Measurements from ENCODE around the gene CHRNA10.

Gene CHRNA10

GRCh38 chr11:3626250-3626960 lies 44.8 kb downstream of the CHRNA10 start:
- H3K9me3 ChIP-seq (replicated peaks in 1 of 11), result no peaks in the 10 kb centered on the region
- H3K9ac ChIP-seq, result no peak overlapping the region
- no peaks in the 10 kb centered on the region for H3K36me3 ChIP-seq
- peak overlapping the region in 4 of 11 experiments; percentile 34 to 47 (median 42); a peak in 5 of 22 replicates for H3K27ac ChIP-seq
- no peaks in the 10 kb centered on the region for H4K20me1 ChIP-seq
- peak overlapping the region in 10 of 11 experiments; percentile 0 to 69 (median 36); a peak in 14 of 22 replicates for H3K4me2 ChIP-seq
- no peak overlapping the region for H3K4me3 ChIP-seq
- H3K4me1 ChIP-seq, result peaks cover 0 to 12% (median 9%) of the 10 kb centered on the region in 10 experiments; a peak in 14 of 20 replicates
- H3K27me3 ChIP-seq, result no peaks in the 10 kb centered on the region
- no peak for TF ChIP-seq Cebpa-rat (IDR thresholded peaks at IDR 0.05)

GRCh38 chr11:3623767-3624458 lies 47.3 kb downstream of the CHRNA10 start:
- Histone ChIP-seq H3K4me2 (no peak overlapping the region), H3K27ac (no peak overlapping the region), H3K4me3 (no peak overlapping the region), H3K9me3 (replicated peaks in 1 of 11) (no peaks in the 10 kb centered on the region), H3K4me1 (peaks cover 0 to 14% (median 10%) of the 10 kb centered on the region in 10 experiments; a peak in 15 of 20 replicates), H3K9ac (no peak overlapping the region), H3K27me3 (no peaks in the 10 kb centered on the region), H4K20me1 (no peaks in the 10 kb centered on the region), H3K36me3 (no peaks in the 10 kb centered on the region)
- TF ChIP-seq Cebpa-rat (IDR thresholded peaks at IDR 0.05), result no peak

GRCh38 chr11:3623121-3623520 lies 48.1 kb downstream of the CHRNA10 start:
- TF ChIP-seq Cebpa-rat (IDR thresholded peaks at IDR 0.05), result no peak
- Histone ChIP-seq H3K36me3 (no peaks in the 10 kb centered on the region), H4K20me1 (no peaks in the 10 kb centered on the region), H3K4me1 (peaks cover 0 to 14% (median 10%) of the 10 kb centered on the region in 10 experiments; a peak in 15 of 20 replicates), H3K9ac (no peak overlapping the region), H3K27ac (no peak overlapping the region), H3K4me2 (no peak overlapping the region), H3K4me3 (no peak overlapping the region), H3K9me3 (replicated peaks in 1 of 11) (no peaks in the 10 kb centered on the region), H3K27me3 (no peaks in the 10 kb centered on the region)

- H3K9me3 ChIP-seq (replicated peaks in 1 of 11), result no peaks in the 10 kb centered on the region
- peaks cover 0 to 14% (median 10%) of the 10 kb centered on the region in 10 experiments; a peak in 15 of 20 replicates for H3K4me1 ChIP-seq
Measured at GRCh38 chr11:3622521-3622920, 48.7 kb downstream of the CHRNA10 start.

GRCh38 chr11:3617990-3618389 lies 53.2 kb downstream of the CHRNA10 start:
- no peak overlapping the region for H3K9ac ChIP-seq
- no peaks in the 10 kb centered on the region for H4K20me1 ChIP-seq
- H3K4me1 ChIP-seq, result peaks cover 11 to 30% (median 22%) of the 10 kb centered on the region in 10 experiments; a peak in 19 of 20 replicates
- no peak overlapping the region for H3K27ac ChIP-seq
- TF ChIP-seq Cebpa-rat (IDR thresholded peaks at IDR 0.05), result no peak
- H3K4me2 ChIP-seq, result no peak overlapping the region
- H3K36me3 ChIP-seq, result no peaks in the 10 kb centered on the region
- H3K4me3 ChIP-seq, result no peak overlapping the region
- no peaks in the 10 kb centered on the region for H3K27me3 ChIP-seq
- no peaks in the 10 kb centered on the region for H3K9me3 ChIP-seq (replicated peaks in 1 of 11)

More at GRCh38 chr11:3622521-3622920, 48.7 kb downstream of the CHRNA10 start:
- Histone ChIP-seq H4K20me1 (no peaks in the 10 kb centered on the region), H3K27me3 (no peaks in the 10 kb centered on the region), H3K9ac (no peak overlapping the region), H3K4me3 (no peak overlapping the region), H3K27ac (no peak overlapping the region), H3K4me2 (no peak overlapping the region), H3K36me3 (no peaks in the 10 kb centered on the region)
- no peak for TF ChIP-seq Cebpa-rat (IDR thresholded peaks at IDR 0.05)

GRCh38 chr11:3616721-3617460 lies 54.3 kb downstream of the CHRNA10 start:
- Histone ChIP-seq H3K9ac (no peak overlapping the region), H3K4me3 (no peak overlapping the region), H3K4me2 (peak overlapping the region in 1 of 11 experiments; percentile 2; a peak in 1 of 22 replicates), H3K4me1 (peaks cover 11 to 30% (median 22%) of the 10 kb centered on the region in 10 experiments; a peak in 19 of 20 replicates), H3K9me3 (replicated peaks in 1 of 11) (peaks cover 4 to 9% (median 8%) of the 10 kb centered on the region in 11 experiments; a peak in 15 of 22 replicates), H3K27me3 (no peaks in the 10 kb centered on the region), H4K20me1 (no peaks in the 10 kb centered on the region), H3K27ac (peak overlapping the region in 1 of 11 experiments; percentile 31; a peak in 1 of 22 replicates), H3K36me3 (no peaks in the 10 kb centered on the region)
- no peak for TF ChIP-seq Cebpa-rat (IDR thresholded peaks at IDR 0.05)

GRCh38 chr11:3615998-3616397 lies 55.2 kb downstream of the CHRNA10 start:
- Histone ChIP-seq H3K9ac (no peak overlapping the region), H3K4me3 (no peak overlapping the region), H3K4me2 (peak overlapping the region in 4 of 11 experiments; percentile 16 to 84 (median 59); a peak in 4 of 22 replicates), H4K20me1 (no peaks in the 10 kb centered on the region), H3K9me3 (replicated peaks in 1 of 11) (peaks cover 5 to 10% (median 8%) of the 10 kb centered on the region in 11 experiments; a peak in 15 of 22 replicates), H3K4me1 (peaks cover 11 to 30% (median 22%) of the 10 kb centered on the region in 10 experiments; a peak in 19 of 20 replicates), H3K27me3 (no peaks in the 10 kb centered on the region), H3K36me3 (no peaks in the 10 kb centered on the region), H3K27ac (peak overlapping the region in 1 of 11 experiments; percentile 31; a peak in 2 of 22 replicates)
- no peak for TF ChIP-seq Cebpa-rat (IDR thresholded peaks at IDR 0.05)

All from BLaER1 treated with 17β-estradiol and CSF1 and Interleukin-3, amounts not matched to agents 10 nM and 100 nM (cell line).